ENCODE results near the gene HNRNPM. TPM values are rescaled to one million over a fixed set of nuclear protein-coding genes. Genes with fewer than 3 reads are reported as not detected.
A peak's percentile ranks its signal among the peaks of the same experiment; 100 is the strongest.
"Not testable (repeated sequence)": the region's sequence is repeated elsewhere in the genome, so short reads cannot be mapped to it uniquely, and the experiment has no call there.

The HNRNPM gene
- total and polyA plus RNA-seq, 7 donors = 62.8 to 224 (median 83.9) TPM

- Histone ChIP-seq H3K36me3 (peaks cover 0 to 40% (median 9%) of the 10 kb centered on the region in 4 donors), H3K4me3 (peak overlapping the region in 1 of 4 donors; percentile 15), H3K27me3 (no peaks in the 10 kb centered on the region), H3K4me1 (peaks cover 0 to 25% (median 20%) of the 10 kb centered on the region in 4 donors), H3K27ac (peak overlapping the region; percentile 84 to 89 (median 88)), H3K9me3 (no peaks in the 10 kb centered on the region)
- DNase-seq = peak; percentile 98
- TF ChIP-seq EP300 (IDR thresholded peaks at IDR 0.05) (peak in 2 of 4 donors; percentile 57 to 73), CTCF (IDR thresholded peaks at IDR 0.05) (no peak), POLR2A (IDR thresholded peaks at IDR 0.05) (no peak), POLR2AphosphoS5 (IDR thresholded peaks at IDR 0.05) (peak; percentile 65 to 90 (median 76))
- intact Hi-C loops (cut with DNase I) = no loop called here
- WGBS, 2 donors = 40 to 50% methylated on average over 9 of the region's 9 CpGs
Measured at GRCh38 chr19:8423817-8424223, 21.0 kb upstream of the HNRNPM start.

GRCh38 chr19:8425331-8425730 lies 19.4 kb upstream of the HNRNPM start:
- DNase-seq; H3K4me3 ChIP-seq; intact Hi-C loops (cut with DNase I); H3K9me3 ChIP-seq; H3K27me3 ChIP-seq: not testable (repeated sequence)
- Histone ChIP-seq H3K4me1 (peaks cover 0 to 25% (median 19%) of the 10 kb centered on the region in 4 donors), H3K27ac (peak overlapping the region; percentile 84 to 89 (median 88)), H3K36me3 (peaks cover 0 to 49% (median 13%) of the 10 kb centered on the region in 4 donors)
- WGBS, 2 donors = 95 to 97% methylated on average over 6 of the region's 6 CpGs

- H3K9me3 ChIP-seq = no peaks in the 10 kb centered on the region
- H3K27ac ChIP-seq = no peak overlapping the region
- intact Hi-C loops (cut with DNase I) = no loop called here
- peaks cover 0 to 56% (median 20%) of the 10 kb centered on the region in 4 donors for H3K36me3 ChIP-seq
- DNase-seq = no peak
- no peaks in the 10 kb centered on the region for H3K27me3 ChIP-seq
- TF ChIP-seq CTCF (IDR thresholded peaks at IDR 0.05) (no peak), POLR2AphosphoS5 (IDR thresholded peaks at IDR 0.05) (no peak), POLR2A (IDR thresholded peaks at IDR 0.05) (no peak), EP300 (IDR thresholded peaks at IDR 0.05) (no peak)
- peaks cover 0 to 25% (median 19%) of the 10 kb centered on the region in 4 donors for H3K4me1 ChIP-seq
- 95 to 96% methylated on average over 7 of the region's 7 CpGs for whole genome bisulfite sequencing, 2 donors
- no peak overlapping the region for H3K4me3 ChIP-seq
Measured at GRCh38 chr19:8426283-8426682, 18.5 kb upstream of the HNRNPM start.

- no peaks in the 10 kb centered on the region for H3K9me3 ChIP-seq
- no peak for DNase-seq
- no peak overlapping the region for H3K4me3 ChIP-seq
- H3K27ac ChIP-seq = no peak overlapping the region
- intact Hi-C loops (cut with DNase I) = no loop called here
- no peak for TF ChIP-seq EP300 (IDR thresholded peaks at IDR 0.05)
- no peak for TF ChIP-seq POLR2A (IDR thresholded peaks at IDR 0.05)
- no peak for TF ChIP-seq POLR2AphosphoS5 (IDR thresholded peaks at IDR 0.05)
- no peak for TF ChIP-seq CTCF (IDR thresholded peaks at IDR 0.05)
- peaks cover 0 to 52% (median 15%) of the 10 kb centered on the region in 4 donors for H3K36me3 ChIP-seq
- no peaks in the 10 kb centered on the region for H3K27me3 ChIP-seq
- peaks cover 0 to 17% (median 12%) of the 10 kb centered on the region in 4 donors for H3K4me1 ChIP-seq
- WGBS, 2 donors = 87 to 93% methylated on average over 6 of the region's 6 CpGs
Measured at GRCh38 chr19:8429044-8429443, 15.7 kb upstream of the HNRNPM start.

- intact Hi-C loops (cut with DNase I) = no loop called here
- no peak for DNase-seq
- WGBS, 2 donors = 97% methylated on average over 6 of the region's 6 CpGs
- H3K27ac ChIP-seq = no peak overlapping the region
- no peaks in the 10 kb centered on the region for H3K9me3 ChIP-seq
- TF ChIP-seq POLR2A (IDR thresholded peaks at IDR 0.05) (no peak), CTCF (IDR thresholded peaks at IDR 0.05) (no peak), EP300 (IDR thresholded peaks at IDR 0.05) (no peak), POLR2AphosphoS5 (IDR thresholded peaks at IDR 0.05) (no peak)
- H3K36me3 ChIP-seq = peaks cover 0 to 55% (median 15%) of the 10 kb centered on the region in 4 donors
- H3K4me3 ChIP-seq = no peak overlapping the region
- no peaks in the 10 kb centered on the region for H3K27me3 ChIP-seq
- peaks cover 0 to 15% (median 7%) of the 10 kb centered on the region in 4 donors for H3K4me1 ChIP-seq
Measured at GRCh38 chr19:8429826-8430225, 14.9 kb upstream of the HNRNPM start.
